Measurements from ENCODE around the gene GRAMD4.

Gene GRAMD4

GRCh38 chr22:46725096-46725495, 104.9 kb downstream of the GRAMD4 start:
- Histone ChIP-seq H3K4me3 (no peak overlapping the region), H3K4me1 (no peaks in the 10 kb centered on the region), H3K36me3 (replicated peaks) (peaks cover 5% of the 10 kb centered on the region), H3K27me3 (ENCODE audit: low read depth) (no peaks in the 10 kb centered on the region), H3K9me3 (no peaks in the 10 kb centered on the region)
- in situ Hi-C loops (cut with MboI; ENCODE audit: low sequenced_read_pairs): no loop called here
- DNase-seq (ENCODE audit: low spot score in 2 of 2): no peak

DNA sequence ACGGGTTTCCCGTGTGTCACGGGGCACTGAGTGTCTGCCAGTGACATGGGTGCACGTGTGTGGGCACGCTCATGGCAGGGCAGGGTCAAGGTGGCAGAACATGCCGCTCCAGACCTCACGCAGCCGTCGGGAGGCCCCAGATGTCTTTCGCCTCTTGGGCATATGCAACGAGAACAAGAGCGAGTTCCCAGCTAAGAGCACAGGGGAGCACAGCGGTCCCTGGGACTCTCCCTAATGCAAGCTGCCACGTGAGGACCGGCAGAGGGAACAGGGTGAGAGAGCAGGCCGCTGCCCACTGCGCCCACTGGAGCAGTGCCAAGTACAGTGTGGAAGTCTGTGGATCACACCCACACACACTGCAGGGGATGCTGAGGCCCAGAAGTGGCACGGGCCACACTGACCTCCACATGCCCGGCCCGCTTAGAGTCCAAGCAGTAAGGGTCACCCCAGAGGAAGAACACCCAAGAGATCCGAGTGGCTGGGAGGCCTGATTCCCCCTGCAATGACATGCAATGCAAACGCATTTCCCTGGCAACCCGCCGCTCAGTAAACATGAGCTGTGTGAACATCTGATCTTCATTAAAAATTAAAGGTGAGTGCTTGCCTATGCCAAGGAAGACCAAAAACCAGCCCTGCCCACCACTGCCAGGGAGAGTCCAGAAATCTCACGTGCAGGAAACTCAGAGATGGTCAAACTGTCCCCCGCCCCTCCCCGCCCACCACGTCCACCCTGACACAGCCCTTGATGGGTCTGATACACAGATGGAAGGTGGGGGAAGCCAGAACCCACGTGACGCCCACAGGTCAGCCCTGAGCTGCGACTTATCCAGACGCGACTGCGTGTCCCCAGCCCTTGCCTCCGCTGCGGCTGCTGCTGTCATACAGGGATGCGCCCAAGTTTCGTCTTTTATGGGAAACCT, 106.1 kb downstream of the GRAMD4 start:
- DNase-seq (ENCODE audit: low spot score in 2 of 2): no peak
- H3K36me3 ChIP-seq (replicated peaks): no peaks in the 10 kb centered on the region
- no peaks in the 10 kb centered on the region for H3K27me3 ChIP-seq (ENCODE audit: low read depth)
- no peaks in the 10 kb centered on the region for H3K9me3 ChIP-seq
- no peaks in the 10 kb centered on the region for H3K4me1 ChIP-seq
- no peak overlapping the region for H3K4me3 ChIP-seq
- in situ Hi-C loops (cut with MboI; ENCODE audit: low sequenced_read_pairs): no loop called here

GRCh38 chr22:46726986-46727317, 106.8 kb downstream of the GRAMD4 start:
- no peaks in the 10 kb centered on the region for H3K27me3 ChIP-seq (ENCODE audit: low read depth)
- H3K36me3 ChIP-seq (replicated peaks): no peaks in the 10 kb centered on the region
- no peak for DNase-seq (ENCODE audit: low spot score in 2 of 2)
- H3K4me3 ChIP-seq: no peak overlapping the region
- H3K9me3 ChIP-seq: no peaks in the 10 kb centered on the region
- in situ Hi-C loops (cut with MboI; ENCODE audit: low sequenced_read_pairs): no loop called here
- H3K4me1 ChIP-seq: no peaks in the 10 kb centered on the region

- H3K36me3 ChIP-seq (replicated peaks): no peaks in the 10 kb centered on the region
- H3K9me3 ChIP-seq: no peaks in the 10 kb centered on the region
- H3K4me3 ChIP-seq: no peak overlapping the region
- DNase-seq (ENCODE audit: low spot score in 2 of 2): no peak
- no peaks in the 10 kb centered on the region for H3K27me3 ChIP-seq (ENCODE audit: low read depth)
- no peaks in the 10 kb centered on the region for H3K4me1 ChIP-seq
- in situ Hi-C loops (cut with MboI; ENCODE audit: low sequenced_read_pairs): no loop called here
Observed at GRCh38 chr22:46727813-46728364, 107.7 kb downstream of the GRAMD4 start.

DNA sequence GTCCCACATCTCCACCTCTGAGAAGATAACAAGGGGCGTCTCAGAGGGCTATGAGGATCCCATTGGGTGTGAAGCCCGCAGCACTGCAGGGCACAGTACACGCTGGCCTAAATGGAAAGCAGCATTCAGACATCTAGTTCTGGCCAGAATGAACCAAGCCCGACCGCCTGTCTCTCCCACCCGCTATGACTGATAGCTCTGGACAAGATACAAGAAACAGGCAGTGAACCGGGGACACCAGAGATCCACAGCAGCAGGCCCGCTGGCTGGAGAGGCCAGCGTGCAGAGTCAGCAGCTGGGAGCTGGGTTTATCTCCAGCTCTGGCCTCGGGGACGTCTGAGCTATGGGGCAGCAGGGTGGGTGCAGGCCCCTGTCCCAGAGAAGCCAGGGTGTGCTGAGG, 108.3 kb downstream of the GRAMD4 start:
- Histone ChIP-seq H3K9me3 (no peaks in the 10 kb centered on the region), H3K27me3 (ENCODE audit: low read depth) (no peaks in the 10 kb centered on the region), H3K4me1 (no peaks in the 10 kb centered on the region), H3K4me3 (no peak overlapping the region), H3K36me3 (replicated peaks) (no peaks in the 10 kb centered on the region)
- DNase-seq (ENCODE audit: low spot score in 2 of 2): no peak
- in situ Hi-C loops (cut with MboI; ENCODE audit: low sequenced_read_pairs): no loop called here
